GM23248 (cell line): ENCODE data around the gene FAM83F. TPM values are rescaled to one million over a fixed set of nuclear protein-coding genes. Genes with fewer than 3 reads are reported as not detected.
"Not testable (repeated sequence)": the region's sequence is repeated elsewhere in the genome, so short reads cannot be mapped to it uniquely, and the experiment has no call there.

Source experiments
- DNase-seq: peaks from one replicate; pipeline ENCODE4 v3.0.0-alpha.2; 2015
- H2AFZ ChIP-seq: fragments of 200-600 bp; sonication (generic); 2 replicates; pipeline ENCODE4 v1.6.1; 2016; ENCODE audit warnings: antibody characterized with exemption
- H3F3A ChIP-seq: fragments of 200-600 bp; sonication (generic); 2 replicates; pipeline ENCODE4 v1.6.1; 2016; ENCODE audit warnings: mild to moderate bottlenecking, antibody characterized with exemption, mixed run types; ENCODE audit not compliant: insufficient read depth
- H3K27ac ChIP-seq: fragments of 200-600 bp; sonication (generic); 2 replicates; pipeline ENCODE4 v1.5.1; 2016; ENCODE audit warnings: mild to moderate bottlenecking
- H3K27me3 ChIP-seq: fragments of 200-600 bp; sonication (generic); replicated peaks from 2 replicates; pipeline ENCODE4 v1.6.1; 2016; ENCODE audit warnings: mild to moderate bottlenecking; ENCODE audit not compliant: insufficient read depth
- H3K36me3 ChIP-seq: fragments of 200-600 bp; sonication (generic); 2 replicates; pipeline ENCODE4 v1.6.1; 2016; ENCODE audit warnings: low read depth, mild to moderate bottlenecking
- H3K4me1 ChIP-seq: fragments of 200-600 bp; sonication (generic); 2 replicates; pipeline ENCODE4 v1.6.1; 2016; ENCODE audit warnings: mild to moderate bottlenecking; ENCODE audit not compliant: insufficient read depth
- H3K4me2 ChIP-seq: fragments of 200-600 bp; sonication (generic); one replicate; pipeline ENCODE4 v1.6.1; 2016; ENCODE audit warnings: mild to moderate bottlenecking; ENCODE audit not compliant: unreplicated experiment
- H3K4me3 ChIP-seq: fragments of 200-600 bp; sonication (generic); 2 replicates; pipeline ENCODE4 v1.5.1; 2016; ENCODE audit warnings: mild to moderate bottlenecking
- H3K79me2 ChIP-seq: fragments of 200-600 bp; sonication (generic); 2 replicates; pipeline ENCODE4 v1.6.1; 2016; ENCODE audit warnings: mild to moderate bottlenecking; ENCODE audit not compliant: insufficient read depth
- H3K9ac ChIP-seq: fragments of 200-600 bp; sonication (generic); 2 replicates; pipeline ENCODE4 v1.6.1; 2016; ENCODE audit warnings: mild to moderate bottlenecking
- H3K9me2 ChIP-seq: fragments of 200-600 bp; sonication (generic); 2 replicates; pipeline ENCODE4 v1.6.1; 2016; ENCODE audit warnings: mixed run types, mild to moderate bottlenecking, moderate library complexity; ENCODE audit not compliant: insufficient read depth
- H3K9me3 ChIP-seq: fragments of 200-600 bp; sonication (generic); one replicate; pipeline ENCODE4 v1.6.1; 2017; ENCODE audit warnings: low read depth
- H4K20me1 ChIP-seq: fragments of 200-600 bp; sonication (generic); 2 replicates; pipeline ENCODE4 v1.6.0; 2016; ENCODE audit not compliant: insufficient read depth
- EZH2 ChIP-seq: fragments of 200-600 bp; sonication (generic); IDR thresholded peaks from 2 replicates; pipeline ENCODE4 v1.6.1; 2018; ENCODE audit warnings: antibody characterized with exemption, mild to moderate bottlenecking; ENCODE audit not compliant: insufficient read depth, poor library complexity, severe bottlenecking
- EZH2phosphoT487 ChIP-seq: fragments of 200-600 bp; sonication (generic); IDR thresholded peaks from 2 replicates; pipeline ENCODE4 v1.6.1; 2018; ENCODE audit warnings: antibody characterized with exemption, moderate library complexity, mild to moderate bottlenecking, low read depth; ENCODE audit not compliant: insufficient read depth
- WGBS, 2 experiments: methylation state at CpG; one replicate each; pipeline ENCODE4 v1.1.6; 2015 to 2017; ENCODE audit warnings: low lambda C conversion rate in 2 of 2, low coverage in 1 of 2; ENCODE audit errors: missing lambda C conversion rate in 2 of 2; 5-methylcytosine and 5-hydroxymethylcytosine counted together
- in situ Hi-C: fragments of 300-500 bp; cut with MboI; formaldehyde crosslinking; loops from 2 replicates; pipeline ENCODE4 v1.15.0; 2020
- polyA plus RNA-seq: library from polyadenylated mRNA; unstranded; fragments of >200 nt; fragmentation: Nextera tagmentation; extraction: Ambion mirVana; gene quantifications from 2 replicates; pipeline ENCODE4 v1.2.1, GENCODE V29; 2016
- total RNA-seq: library from RNA; depleted of rRNA; stranded (reverse); fragments of >200 nt; shearing (Covaris generic); gene quantifications from 2 replicates; pipeline ENCODE4 v1.2.3, GENCODE V29; 2014

Gene FAM83F
- total and polyA plus RNA-seq, 2 experiments from 2014 or later = not detected

GRCh38 chr22:40024201-40025061, 29.7 kb downstream of the FAM83F start:
- Histone ChIP-seq H3K4me2 (no peak overlapping the region), H3K36me3 (no peaks in the 10 kb centered on the region), H3K79me2 (no peaks in the 10 kb centered on the region), H3K27ac (no peak overlapping the region), H3K9ac (no peak overlapping the region), H3K4me1 (no peaks in the 10 kb centered on the region), H2AFZ (no peak overlapping the region), H3F3A (no peaks in the 10 kb centered on the region), H3K9me2 (no peaks in the 10 kb centered on the region), H4K20me1 (no peaks in the 10 kb centered on the region), H3K9me3 (no peaks in the 10 kb centered on the region), H3K27me3 (no peaks in the 10 kb centered on the region), H3K4me3 (no peak overlapping the region)
- TF ChIP-seq EZH2phosphoT487 = no peak
- 16 to 18% methylated on average over 16 of the region's 16 CpGs for WGBS, 2 experiments
- in situ Hi-C loops = loop anchor here (5.0 kb wide), 1 partner anchor 487 kb away; no protein-coding TSS in a partner anchor
- DNase-seq = peak; percentile 86

DNA sequence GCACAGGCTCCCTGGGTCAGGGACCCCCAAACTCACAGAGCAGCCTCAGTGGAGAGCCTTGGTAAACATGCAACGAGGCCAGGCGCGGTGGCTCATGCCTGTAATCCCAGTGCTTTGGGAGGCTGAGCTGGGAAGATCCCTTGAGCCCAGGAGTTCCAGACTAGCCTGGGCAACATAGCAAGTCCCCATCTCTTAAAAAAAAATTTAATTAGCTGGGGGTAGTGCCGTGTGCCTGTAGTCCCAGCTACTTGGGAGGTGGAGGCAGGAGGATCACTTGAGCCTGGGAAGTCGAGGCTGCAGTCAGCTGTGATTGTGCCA, 30.3 kb downstream of the FAM83F start:
- H4K20me1 ChIP-seq, H3K36me3 ChIP-seq, H3K9me2 ChIP-seq, H3K4me1 ChIP-seq, H3K9ac ChIP-seq, H3K9me3 ChIP-seq, H3K27me3 ChIP-seq, H3K4me2 ChIP-seq, H3K27ac ChIP-seq, DNase-seq, H2AFZ ChIP-seq, in situ Hi-C loops, H3K79me2 ChIP-seq, H3K4me3 ChIP-seq, H3F3A ChIP-seq: not testable (repeated sequence)
- 33 to 37% methylated on average over 5 of the region's 5 CpGs for WGBS, 2 experiments

DNA sequence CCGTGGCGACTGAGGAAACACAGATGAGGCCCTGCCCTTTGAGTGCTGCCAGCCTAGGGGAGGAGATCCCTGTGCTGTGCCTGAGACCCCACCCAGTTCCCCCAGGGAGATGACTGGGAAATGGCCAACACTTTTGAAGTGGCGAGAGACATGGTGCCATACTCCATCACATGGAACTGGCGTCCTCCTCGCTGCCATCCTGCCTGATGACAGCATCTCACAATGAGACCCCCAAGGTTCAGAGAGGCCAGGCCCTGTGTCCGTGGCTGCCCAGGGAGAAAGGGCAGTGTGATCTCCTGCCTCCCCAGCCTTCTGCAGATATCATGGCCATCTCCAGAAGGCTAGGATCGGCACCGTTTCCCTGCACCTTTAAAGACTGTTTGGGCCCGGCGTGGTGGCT, 31.1 kb downstream of the FAM83F start:
- Histone ChIP-seq H2AFZ (no peak overlapping the region), H3K9me3 (no peaks in the 10 kb centered on the region), H3K27me3 (no peaks in the 10 kb centered on the region), H4K20me1 (no peaks in the 10 kb centered on the region), H3K4me3 (no peak overlapping the region), H3K4me1 (no peaks in the 10 kb centered on the region), H3K4me2 (no peak overlapping the region), H3K27ac (no peak overlapping the region), H3K79me2 (no peaks in the 10 kb centered on the region), H3F3A (no peaks in the 10 kb centered on the region), H3K9ac (no peak overlapping the region), H3K36me3 (no peaks in the 10 kb centered on the region), H3K9me2 (no peaks in the 10 kb centered on the region)
- DNase-seq = no peak
- TF ChIP-seq EZH2phosphoT487 (no peak), EZH2 (no peak)
- 61 to 64% methylated on average over 8 to 10 of the region's 10 CpGs for WGBS, 2 experiments
- in situ Hi-C loops = no loop called here

GRCh38 chr22:40026641-40027040, 31.9 kb downstream of the FAM83F start:
- in situ Hi-C loops = no loop called here
- H3K36me3 ChIP-seq = no peaks in the 10 kb centered on the region
- WGBS, 2 experiments = 62 to 63% methylated on average over 7 of the region's 7 CpGs
- H3K27me3 ChIP-seq = no peaks in the 10 kb centered on the region
- H3K9ac ChIP-seq = no peak overlapping the region
- H3K79me2 ChIP-seq = no peaks in the 10 kb centered on the region
- no peaks in the 10 kb centered on the region for H4K20me1 ChIP-seq
- H3K4me3 ChIP-seq = no peak overlapping the region
- H3K9me3 ChIP-seq = no peaks in the 10 kb centered on the region
- H2AFZ ChIP-seq = no peak overlapping the region
- TF ChIP-seq EZH2 (no peak), EZH2phosphoT487 (no peak)
- H3K4me1 ChIP-seq = no peaks in the 10 kb centered on the region
- H3K4me2 ChIP-seq = no peak overlapping the region
- DNase-seq = no peak
- H3K27ac ChIP-seq = no peak overlapping the region
- no peaks in the 10 kb centered on the region for H3F3A ChIP-seq
- no peaks in the 10 kb centered on the region for H3K9me2 ChIP-seq
